GM18520 (cell line): Measurements from ENCODE around the gene PCP4L1.

Experiments used
- ATAC-seq: cut with Tn5 transposase; IDR thresholded peaks from one replicate; pipeline ENCODE4 v1.9.1; 2021; ENCODE audit not compliant: unreplicated experiment

PCP4L1 gene

GRCh38 chr1:161265305-161265704 is 6.8 kb downstream of the PCP4L1 start:
- ATAC-seq = no peak

- no peak for ATAC-seq
These were observed 7.7 kb downstream of the PCP4L1 start for GRCh38 chr1:161266202-161266601.

- no peak for ATAC-seq
These were observed 8.3 kb downstream of the PCP4L1 start for GRCh38 chr1:161266836-161267235.

- no peak for ATAC-seq
These were observed 8.8 kb downstream of the PCP4L1 start for GRCh38 chr1:161267321-161267720.

GRCh38 chr1:161273402-161273801 is 14.9 kb downstream of the PCP4L1 start:
- no peak for ATAC-seq

- no peak for ATAC-seq
These were observed 16.3 kb downstream of the PCP4L1 start for GRCh38 chr1:161274874-161275273.

- no peak for ATAC-seq
These were observed 24.4 kb downstream of the PCP4L1 start for GRCh38 chr1:161282991-161283390.

- ATAC-seq = no peak
These were observed 26.6 kb downstream of the PCP4L1 start for GRCh38 chr1:161285113-161285512.

GRCh38 chr1:161285521-161285920 is 27.0 kb downstream of the PCP4L1 start:
- no peak for ATAC-seq

- no peak for ATAC-seq
These were observed 29.0 kb downstream of the PCP4L1 start for GRCh38 chr1:161287482-161288054.

GRCh38 chr1:161290779-161291178 is 32.2 kb downstream of the PCP4L1 start:
- ATAC-seq = no peak

GRCh38 chr1:161297415-161297814 is 38.9 kb downstream of the PCP4L1 start:
- ATAC-seq = no peak

GRCh38 chr1:161298116-161298515 is 39.6 kb downstream of the PCP4L1 start:
- ATAC-seq = peak; percentile 46

- no peak for ATAC-seq
These were observed 40.8 kb downstream of the PCP4L1 start for GRCh38 chr1:161299347-161299746.

GRCh38 chr1:161300478-161300877 is 41.9 kb downstream of the PCP4L1 start:
- ATAC-seq = no peak

- ATAC-seq = no peak
These were observed 46.7 kb downstream of the PCP4L1 start for GRCh38 chr1:161304927-161305866.

- ATAC-seq = no peak
These were observed 47.4 kb downstream of the PCP4L1 start for GRCh38 chr1:161305867-161306519.

- ATAC-seq = no peak
These were observed 48.8 kb downstream of the PCP4L1 start for GRCh38 chr1:161307230-161307768.

- ATAC-seq = no peak
These were observed 49.5 kb downstream of the PCP4L1 start for GRCh38 chr1:161307892-161308638.

- no peak for ATAC-seq
These were observed 51.3 kb downstream of the PCP4L1 start, which contains the start of gene MPZ for GRCh38 chr1:161309868-161310267. Gene MPZ, minus strand, starts transcription at chr1:161309968. Its CDS starts 63 bp downstream, at chr1:161309905.
